A549 (cell line): ENCODE data around the gene NRXN3. TPM values are rescaled to one million over a fixed set of nuclear protein-coding genes. Genes with fewer than 3 reads are reported as not detected.

ENCODE experiments used
- ATAC-seq, 2 experiments: fragments of 200-7000 bp in 1 of 2; fragments of >200 bp in 1 of 2; cut with Nextera tagmentation in 1 of 2; cut with Tn5 transposase in 1 of 2; 3 replicates each; pipeline versions ENCODE4 v1.8.0 to v1.9.1; 2018 to 2020; ENCODE audit warnings: mild to moderate bottlenecking in 1 of 2, moderate library complexity in 1 of 2
- CTCF ChIA-PET: fragments of 300-600 bp; sonication (Branson Sonifier 250); formaldehyde crosslinking; extraction: SDS; loops from one replicate; lab custom pipeline; 2021; ENCODE audit warnings: antibody characterized with exemption, inconsistent platforms; lab: Yijun Ruan, JAX
- POLR2A ChIA-PET: fragments of 350-600 bp; formaldehyde crosslinking; extraction: SDS; loops from one replicate; lab custom pipeline; 2021; ENCODE audit warnings: antibody characterized with exemption, inconsistent platforms; lab: Yijun Ruan, JAX
- DNase-seq, 2 experiments: peaks; one replicate each; pipeline versions ENCODE4 v3.0.0 to v3.0.0-alpha.2; 2011 to 2016; ENCODE audit warnings: low read depth in 1 of 2, low spot score in 1 of 2
- FAIRE-seq: peaks from 2 replicates; lab custom pipeline; 2011; peaks lifted over from hg19 to GRCh38; lab: Jason Lieb, UNC
- H3K27ac ChIP-seq, 2 experiments: fragments of >200 bp; sonication (Bioruptor Twin); formaldehyde crosslinking; 3 replicates each; pipeline ENCODE4 v1.5.1; 2016 to 2017
- H3K4me1 ChIP-seq: fragments of >200 bp; sonication (Bioruptor Twin); formaldehyde crosslinking; 3 replicates; pipeline ENCODE4 v1.6.1; 2016
- H3K4me2 ChIP-seq: fragments of >200 bp; sonication (Bioruptor Twin); formaldehyde crosslinking; 3 replicates; pipeline ENCODE4 v1.6.1; 2016
- H3K4me3 ChIP-seq: fragments of >200 bp; sonication (Bioruptor Twin); formaldehyde crosslinking; 3 replicates; pipeline ENCODE4 v1.5.1; 2016
- H3K9me3 ChIP-seq: fragments of >200 bp; sonication (Bioruptor Twin); formaldehyde crosslinking; 3 replicates; pipeline ENCODE4 v1.6.1; 2016
- BCL3 ChIP-seq: fragments of >200 bp; sonication (Bioruptor Twin); formaldehyde crosslinking; IDR thresholded peaks from 3 replicates; pipeline ENCODE4 v1.6.1; 2016
- CBX2 ChIP-seq: fragments of 200-600 bp; sonication (generic); IDR thresholded peaks from 2 replicates; pipeline ENCODE4 v1.6.1; 2016; ENCODE audit warnings: low read depth, mild to moderate bottlenecking, borderline replicate concordance
- CHD2 ChIP-seq: fragments of 150-350 bp; IDR thresholded peaks from 2 replicates; pipeline ENCODE4 v1.6.1; 2014; ENCODE audit warnings: low read length; ENCODE audit not compliant: partially characterized antibody
- EP300 ChIP-seq, 2 experiments: fragments of >200 bp; sonication (Bioruptor Twin); formaldehyde crosslinking; IDR thresholded peaks; 2 replicates in 1 of 2; 3 replicates in 1 of 2; pipeline ENCODE4 v1.6.1; 2016 to 2017
- FOSL2 ChIP-seq, 2 experiments: fragments of 450-650 bp in 1 of 2; fragments of >200 bp in 1 of 2; sonication (Bioruptor Twin) in 1 of 2; formaldehyde crosslinking; IDR thresholded peaks; 2 replicates each; pipeline versions ENCODE4 v1.5.0 to v1.6.1; 2016 to 2020; ENCODE audit warnings: mild to moderate bottlenecking in 1 of 2, moderate library complexity in 1 of 2
- HES2 ChIP-seq: fragments of >200 bp; sonication (Bioruptor Twin); formaldehyde crosslinking; IDR thresholded peaks from 2 replicates; pipeline ENCODE4 v1.6.1; 2016
- KDM1A ChIP-seq: fragments of 200-600 bp; sonication (generic); IDR thresholded peaks from 2 replicates; pipeline ENCODE4 v1.6.1; 2016; ENCODE audit warnings: low read depth, mild to moderate bottlenecking
- KDM5A ChIP-seq: fragments of 200-600 bp; sonication (generic); IDR thresholded peaks from 2 replicates; pipeline ENCODE4 v1.6.1; 2016; ENCODE audit warnings: antibody characterized with exemption, mild to moderate bottlenecking
- MAFK ChIP-seq: fragments of 450-650 bp; IDR thresholded peaks from 2 replicates; pipeline ENCODE4 v1.6.1; 2014; ENCODE audit not compliant: partially characterized antibody
- MAX ChIP-seq: IDR thresholded peaks from 2 replicates; pipeline ENCODE4 v1.6.1; 2012
- MAZ ChIP-seq: fragments of 150-350 bp; IDR thresholded peaks from 2 replicates; pipeline ENCODE4 v1.6.1; 2014; ENCODE audit warnings: antibody characterized with exemption, low read depth, low read length, borderline replicate concordance
- NFE2L2 ChIP-seq: fragments of 150-350 bp; conservative IDR thresholded peaks from 2 replicates; pipeline ENCODE4 v1.6.1; 2014; ENCODE audit warnings: low read length
- NR3C1 ChIP-seq: fragments of >200 bp; sonication (Bioruptor Twin); formaldehyde crosslinking; IDR thresholded peaks from 3 replicates; pipeline ENCODE4 v1.6.1; 2017
- PBX3 ChIP-seq: IDR thresholded peaks from 2 replicates; pipeline ENCODE4 v1.6.1; 2012
- POLR2A ChIP-seq: IDR thresholded peaks from 2 replicates; pipeline ENCODE4 v1.6.1; 2012; ENCODE audit warnings: mild to moderate bottlenecking, low read length
- POLR2AphosphoS2 ChIP-seq: conservative IDR thresholded peaks from 2 replicates; pipeline ENCODE4 v1.6.1; 2012; ENCODE audit warnings: low read length, improper control_type of control experiment, inconsistent platforms
- RARB ChIP-seq: fragments of 250-450 bp; sonication (Bioruptor Pico); IDR thresholded peaks from 2 replicates; pipeline ENCODE4 v1.8.0; 2021; ENCODE audit warnings: mild to moderate bottlenecking, moderate library complexity
- RCOR1 ChIP-seq: fragments of 150-350 bp; IDR thresholded peaks from 2 replicates; pipeline ENCODE4 v1.6.1; 2014; ENCODE audit warnings: antibody characterized with exemption, low read length, low read depth
- SREBF2 ChIP-seq: fragments of 450-650 bp; IDR thresholded peaks from 2 replicates; pipeline ENCODE4 v1.6.1; 2014; ENCODE audit warnings: mild to moderate bottlenecking, moderate library complexity
- TP53 ChIP-seq: fragments of 250-450 bp; sonication (Bioruptor Pico); IDR thresholded peaks from 2 replicates; pipeline ENCODE4 v1.5.0; 2021; ENCODE audit warnings: mild to moderate bottlenecking, moderate library complexity
- ZC3H11A ChIP-seq: fragments of 450-650 bp; IDR thresholded peaks from 2 replicates; pipeline ENCODE4 v1.6.1; 2014; ENCODE audit warnings: antibody characterized with exemption, mild to moderate bottlenecking
- WGBS: methylation state at CpG from one replicate; pipeline ENCODE4 v1.1.6; 2017; ENCODE audit errors: missing lambda C conversion rate; 5-methylcytosine and 5-hydroxymethylcytosine counted together
- polyA plus RNA-seq, 4 experiments: library from polyadenylated mRNA; depleted of rRNA in 3 of 4; stranded (reverse); fragments of >200 nt; fragmentation: RNase III in 1 of 4; extraction: RNeasy Plus Mini Kit Qiagen cat#74134 plus additional on column Dnase treatment in 1 of 4; gene quantifications; 2 replicates in 3 of 4; 3 replicates in 1 of 4; pipeline ENCODE4 v1.2.3, GENCODE V29; 2011 to 2017

NRXN3 gene
- polyA plus RNA-seq, 2 of the 4 experiments (the other 2 are of a cell fraction) = 0.62 to 2.3 TPM

- 37% methylated on average over 4 of the region's 4 CpGs for WGBS
- H3K4me3 ChIP-seq = no peak overlapping the region
- FAIRE-seq (no peak), DNase-seq (no peak), ATAC-seq (no peak)
- H3K9me3 ChIP-seq = no peaks in the 10 kb centered on the region
- POLR2A ChIA-PET = no interaction called here
- CTCF ChIA-PET = no interaction called here
- TF ChIP-seq NFE2L2 = no peak
- no peak for TF ChIP-seq POLR2A
- no peak for TF ChIP-seq RCOR1
- TF ChIP-seq NR3C1 = no peak
- no peak for TF ChIP-seq CBX2
- TF ChIP-seq KDM1A = no peak
- TF ChIP-seq MAZ = no peak
- TF ChIP-seq BCL3 = no peak
- H3K27ac ChIP-seq = no peak overlapping the region
- no peak overlapping the region for H3K4me2 ChIP-seq
- no peaks in the 10 kb centered on the region for H3K4me1 ChIP-seq
Observed at GRCh38 chr14:79083356-79083755, 913.2 kb downstream of the NRXN3 start.

GRCh38 chr14:79084861-79085260, 914.7 kb downstream of the NRXN3 start:
- TF ChIP-seq SREBF2 (no peak), RARB (no peak), MAFK (no peak)
- ChIA-PET POLR2A (no interaction called here), CTCF (no interaction called here)
- DNase-seq (no peak), FAIRE-seq (no peak), ATAC-seq (no peak)
- no peak overlapping the region for H3K4me2 ChIP-seq
- 6% methylated on average over 4 of the region's 4 CpGs for WGBS
- H3K9me3 ChIP-seq = no peaks in the 10 kb centered on the region
- no peak overlapping the region for H3K4me3 ChIP-seq
- no peak overlapping the region for H3K27ac ChIP-seq
- no peaks in the 10 kb centered on the region for H3K4me1 ChIP-seq

GRCh38 chr14:79089576-79089975, 919.4 kb downstream of the NRXN3 start:
- no peak for DNase-seq
- H3K27ac ChIP-seq = no peak overlapping the region
- no peak for TF ChIP-seq MAX
- no peak for TF ChIP-seq CHD2
- TF ChIP-seq TP53 = no peak
- no peak for TF ChIP-seq PBX3
- TF ChIP-seq ZC3H11A = no peak
- TF ChIP-seq RARB = no peak
- no peak for TF ChIP-seq SREBF2
- TF ChIP-seq MAZ = no peak
- TF ChIP-seq HES2 = no peak
- no peak for TF ChIP-seq MAFK
- no peak for TF ChIP-seq FOSL2 (IDR thresholded peaks at IDR 0.05)
- no peak for TF ChIP-seq FOSL2 (CRISPR knock-in tag; IDR thresholded peaks at IDR 0.05)
- TF ChIP-seq EP300 (IDR thresholded peaks at IDR 0.05) = no peak
- no peaks in the 10 kb centered on the region for H3K4me1 ChIP-seq
- H3K9me3 ChIP-seq = no peaks in the 10 kb centered on the region
- ChIA-PET POLR2A (no interaction called here), CTCF (no interaction called here)
- no peak overlapping the region for H3K4me3 ChIP-seq
- 14% methylated on average over 3 of the region's 3 CpGs for WGBS
- ATAC-seq = no peak
- no peak for FAIRE-seq
- no peak overlapping the region for H3K4me2 ChIP-seq

GRCh38 chr14:79090641-79091180, 920.5 kb downstream of the NRXN3 start:
- CTCF ChIA-PET = interaction anchor here (0.7 kb wide), 1 partner anchor 238 kb away, joined by 3 read pairs; no protein-coding TSS in a partner anchor
- WGBS = 0% methylated on average over 2 of the region's 2 CpGs

More at GRCh38 chr14:79090641-79091180, 920.5 kb downstream of the NRXN3 start:
- ATAC-seq = no peak
- no peak overlapping the region for H3K27ac ChIP-seq
- POLR2A ChIA-PET = no interaction called here
- H3K4me1 ChIP-seq = no peaks in the 10 kb centered on the region
- FAIRE-seq = no peak
- TF ChIP-seq SREBF2 = no peak
- TF ChIP-seq ZC3H11A = no peak
- TF ChIP-seq POLR2AphosphoS2 = no peak
- no peak for TF ChIP-seq KDM5A
- no peak overlapping the region for H3K4me2 ChIP-seq
- H3K9me3 ChIP-seq = no peaks in the 10 kb centered on the region
- no peak overlapping the region for H3K4me3 ChIP-seq
- no peak for DNase-seq
